ENCODE measurements around the gene GALK1. TPM values are rescaled to one million over a fixed set of nuclear protein-coding genes. Genes with fewer than 3 reads are reported as not detected.

The GALK1 gene
- total RNA-seq, 1 donor from 2014 or later: 18.4 TPM

- no peak for DNase-seq (ENCODE audit: extremely low spot score in 2 of 2)
- peaks cover 26% of the 10 kb centered on the region for H3K4me1 ChIP-seq
- no peak overlapping the region for H3K4me3 ChIP-seq
- no peaks in the 10 kb centered on the region for H3K9me3 ChIP-seq
- H3K27ac ChIP-seq: no peak overlapping the region
- no peak for TF ChIP-seq POLR2A (IDR thresholded peaks at IDR 0.05)
- TF ChIP-seq POLR2AphosphoS5 (IDR thresholded peaks at IDR 0.05; ENCODE audit: insufficient read depth in 1 of 2, low read depth in 1 of 2): no peak
- TF ChIP-seq CTCF (IDR thresholded peaks at IDR 0.05): no peak
- peaks cover 0 to 6% of the 10 kb centered on the region in 2 donors for H3K36me3 ChIP-seq
- intact Hi-C loops (cut with DNase I): no loop called here
- H3K27me3 ChIP-seq: no peaks in the 10 kb centered on the region
These were observed 16.3 kb downstream of the GALK1 start for GRCh38 chr17:75748706-75749105.

- H3K27ac ChIP-seq: no peak overlapping the region
- H3K27me3 ChIP-seq: no peaks in the 10 kb centered on the region
- intact Hi-C loops (cut with DNase I): no loop called here
- H3K9me3 ChIP-seq: no peaks in the 10 kb centered on the region
- TF ChIP-seq POLR2AphosphoS5 (IDR thresholded peaks at IDR 0.05; ENCODE audit: insufficient read depth in 1 of 2, low read depth in 1 of 2): no peak
- no peak for TF ChIP-seq CTCF (IDR thresholded peaks at IDR 0.05)
- no peak for TF ChIP-seq POLR2A (IDR thresholded peaks at IDR 0.05)
- DNase-seq (ENCODE audit: extremely low spot score in 2 of 2): no peak
- H3K4me1 ChIP-seq: peaks cover 8% of the 10 kb centered on the region
- no peak overlapping the region for H3K4me3 ChIP-seq
- H3K36me3 ChIP-seq: peaks cover 0 to 11% of the 10 kb centered on the region in 2 donors
These were observed 21.3 kb downstream of the GALK1 start for GRCh38 chr17:75743625-75744206.

GRCh38 chr17:75742337-75742736, 22.7 kb downstream of the GALK1 start:
- peaks cover 3% of the 10 kb centered on the region for H3K4me1 ChIP-seq
- intact Hi-C loops (cut with DNase I): no loop called here
- peaks cover 0 to 11% of the 10 kb centered on the region in 2 donors for H3K36me3 ChIP-seq
- H3K4me3 ChIP-seq: no peak overlapping the region
- H3K27me3 ChIP-seq: no peaks in the 10 kb centered on the region
- no peak overlapping the region for H3K27ac ChIP-seq
- H3K9me3 ChIP-seq: no peaks in the 10 kb centered on the region
- TF ChIP-seq POLR2AphosphoS5 (IDR thresholded peaks at IDR 0.05; ENCODE audit: insufficient read depth in 1 of 2, low read depth in 1 of 2) (no peak), POLR2A (IDR thresholded peaks at IDR 0.05) (no peak), CTCF (IDR thresholded peaks at IDR 0.05) (no peak)
- DNase-seq (ENCODE audit: extremely low spot score in 2 of 2): no peak

- intact Hi-C loops (cut with DNase I): loop anchor here (1.0 kb wide), 1 partner anchor 48 kb away; no protein-coding TSS in a partner anchor
- no peaks in the 10 kb centered on the region for H3K27me3 ChIP-seq
- no peak overlapping the region for H3K27ac ChIP-seq
- H3K4me1 ChIP-seq: no peaks in the 10 kb centered on the region
- DNase-seq (ENCODE audit: extremely low spot score in 2 of 2): no peak
- no peaks in the 10 kb centered on the region for H3K9me3 ChIP-seq
- H3K36me3 ChIP-seq: peaks cover 0 to 14% of the 10 kb centered on the region in 2 donors
- no peak for TF ChIP-seq POLR2AphosphoS5 (IDR thresholded peaks at IDR 0.05; ENCODE audit: insufficient read depth in 1 of 2, low read depth in 1 of 2)
- no peak for TF ChIP-seq CTCF (IDR thresholded peaks at IDR 0.05)
- TF ChIP-seq POLR2A (IDR thresholded peaks at IDR 0.05): no peak
- no peak overlapping the region for H3K4me3 ChIP-seq
These were observed 24.3 kb downstream of the GALK1 start for GRCh38 chr17:75740631-75741077.

- Histone ChIP-seq H3K9me3 (no peaks in the 10 kb centered on the region), H3K27ac (no peak overlapping the region), H3K4me3 (no peak overlapping the region), H3K4me1 (no peaks in the 10 kb centered on the region), H3K27me3 (no peaks in the 10 kb centered on the region), H3K36me3 (peaks cover 0 to 14% of the 10 kb centered on the region in 2 donors)
- intact Hi-C loops (cut with DNase I): no loop called here
- TF ChIP-seq POLR2AphosphoS5 (IDR thresholded peaks at IDR 0.05; ENCODE audit: insufficient read depth in 1 of 2, low read depth in 1 of 2) (no peak), CTCF (IDR thresholded peaks at IDR 0.05) (no peak), POLR2A (IDR thresholded peaks at IDR 0.05) (no peak)
- DNase-seq (ENCODE audit: extremely low spot score in 2 of 2): no peak
These were observed 24.8 kb downstream of the GALK1 start for GRCh38 chr17:75740215-75740614.
